HTR-8/SVneo (cell line): ENCODE results near the gene HMCN2.
"Not testable (repeated sequence)": the region's sequence is repeated elsewhere in the genome, so short reads cannot be mapped to it uniquely, and the experiment has no call there.

Experiments used
- DNase-seq: peaks from one replicate; pipeline ENCODE4 v3.0.0; 2011; ENCODE audit warnings: low spot score, mixed read lengths; ENCODE audit not compliant: insufficient read length
- FAIRE-seq: peaks from 2 replicates; lab custom pipeline; 2011; peaks lifted over from hg19 to GRCh38; lab: Jason Lieb, UNC

Gene HMCN2

GRCh38 chr9:130433947-130434262, 168.3 kb downstream of the HMCN2 start:
- DNase-seq (no peak), FAIRE-seq (no peak)

- DNase-seq, FAIRE-seq: not testable (repeated sequence)
Measured at GRCh38 chr9:130434656-130435055, 169.1 kb downstream of the HMCN2 start.

GRCh38 chr9:130437011-130437789, 171.6 kb downstream of the HMCN2 start:
- DNase-seq = no peak
- FAIRE-seq = no peak

GRCh38 chr9:130438382-130438981, 172.9 kb downstream of the HMCN2 start:
- DNase-seq (no peak), FAIRE-seq (no peak)

GRCh38 chr9:130441031-130441430, 175.5 kb downstream of the HMCN2 start:
- no peak for DNase-seq
- FAIRE-seq = no peak

- no peak for FAIRE-seq
Measured at GRCh38 chr9:130442746-130443455, 177.3 kb downstream of the HMCN2 start.

GRCh38 chr9:130443456-130443801, 177.9 kb downstream of the HMCN2 start:
- DNase-seq = no peak
- FAIRE-seq = no peak

More at GRCh38 chr9:130442746-130443455, 177.3 kb downstream of the HMCN2 start:
- DNase-seq = no peak

- no peak for DNase-seq
- FAIRE-seq = no peak
Measured at GRCh38 chr9:130443840-130444492, 178.4 kb downstream of the HMCN2 start.

- DNase-seq = no peak
Measured at GRCh38 chr9:130444565-130445221, 179.1 kb downstream of the HMCN2 start, which contains the start of gene ASS1. TSS of gene ASS1 (plus strand) at chr9:130444961. CDS start at chr9:130452229, 7,268 bp downstream.

GRCh38 chr9:130445268-130445983, 179.9 kb downstream of the HMCN2 start:
- no peak for DNase-seq
- no peak for FAIRE-seq

More at GRCh38 chr9:130444565-130445221, 179.1 kb downstream of the HMCN2 start, which contains the start of gene ASS1:
- no peak for FAIRE-seq

- no peak for FAIRE-seq
Measured at GRCh38 chr9:130446101-130446861, 180.7 kb downstream of the HMCN2 start.

GRCh38 chr9:130447193-130447816, 181.7 kb downstream of the HMCN2 start:
- no peak for DNase-seq

More at GRCh38 chr9:130446101-130446861, 180.7 kb downstream of the HMCN2 start:
- DNase-seq = no peak

GRCh38 chr9:130448035-130448624, 182.6 kb downstream of the HMCN2 start:
- DNase-seq (no peak), FAIRE-seq (no peak)

More at GRCh38 chr9:130447193-130447816, 181.7 kb downstream of the HMCN2 start:
- FAIRE-seq = no peak

- FAIRE-seq = no peak
- no peak for DNase-seq
Measured at GRCh38 chr9:130448771-130449603, 183.4 kb downstream of the HMCN2 start.

- DNase-seq (no peak), FAIRE-seq (no peak)
Measured at GRCh38 chr9:130450344-130451003, 184.9 kb downstream of the HMCN2 start.

GRCh38 chr9:130451004-130451390, 185.4 kb downstream of the HMCN2 start:
- FAIRE-seq (no peak), DNase-seq (no peak)
